HEK293T (cell line): ENCODE data around the gene PSMD5.
A peak's percentile ranks its signal among the peaks of the same experiment; 100 is the strongest.

Source experiments
- CTCF ChIA-PET: fragments of 350-600 bp; formaldehyde crosslinking; extraction: SDS; loops from one replicate; lab custom pipeline; 2021; ENCODE audit warnings: antibody characterized with exemption, inconsistent platforms; lab: Yijun Ruan, JAX
- POLR2A ChIA-PET: fragments of 350-600 bp; formaldehyde crosslinking; extraction: SDS; loops from one replicate; lab custom pipeline; 2020; ENCODE audit warnings: antibody characterized with exemption, inconsistent platforms; lab: Yijun Ruan, JAX
- DNase-seq: peaks from one replicate; pipeline ENCODE4 v3.0.0; 2012; ENCODE audit warnings: mixed read lengths; ENCODE audit errors: extremely low spot score
- ARNT ChIP-seq: fragments of 450-650 bp; IDR thresholded peaks from 2 replicates; pipeline ENCODE4 v1.6.1; 2017; ENCODE audit warnings: mild to moderate bottlenecking
- BHLHE40 ChIP-seq: fragments of 450-650 bp; IDR thresholded peaks from 2 replicates; pipeline ENCODE4 v1.6.1; 2016; ENCODE audit warnings: mild to moderate bottlenecking, moderate library complexity, borderline replicate concordance
- ELF4 ChIP-seq: fragments of 450-650 bp; IDR thresholded peaks from 2 replicates; pipeline ENCODE4 v1.6.1; 2017; ENCODE audit warnings: antibody characterized with exemption
- FOXA1 ChIP-seq: fragments of 450-650 bp; IDR thresholded peaks from 2 replicates; pipeline ENCODE4 v1.6.1; 2016; ENCODE audit warnings: mild to moderate bottlenecking
- FOXK2 ChIP-seq: fragments of 450-650 bp; IDR thresholded peaks from 2 replicates; pipeline ENCODE4 v1.6.1; 2016; ENCODE audit warnings: mild to moderate bottlenecking
- FOXM1 ChIP-seq: fragments of 450-650 bp; IDR thresholded peaks from 2 replicates; pipeline ENCODE4 v1.6.1; 2017; ENCODE audit warnings: mild to moderate bottlenecking, borderline replicate concordance
- HDGF ChIP-seq: fragments of 450-650 bp; IDR thresholded peaks from 2 replicates; pipeline ENCODE4 v1.6.1; 2017; ENCODE audit warnings: antibody characterized with exemption, borderline replicate concordance
- L3MBTL2 ChIP-seq: fragments of 450-650 bp; conservative IDR thresholded peaks from 2 replicates; pipeline ENCODE4 v1.6.1; 2016; ENCODE audit warnings: mild to moderate bottlenecking
- LEF1 ChIP-seq: fragments of 450-650 bp; IDR thresholded peaks from 2 replicates; pipeline ENCODE4 v1.6.1; 2017; ENCODE audit warnings: mild to moderate bottlenecking, borderline replicate concordance
- NFRKB ChIP-seq: fragments of 450-650 bp; IDR thresholded peaks from 2 replicates; pipeline ENCODE4 v1.6.1; 2016; ENCODE audit warnings: mild to moderate bottlenecking, moderate library complexity
- PKNOX1 ChIP-seq: fragments of 450-650 bp; IDR thresholded peaks from 2 replicates; pipeline ENCODE4 v1.6.1; 2016
- SP1 ChIP-seq: fragments of 450-650 bp; IDR thresholded peaks from 2 replicates; pipeline ENCODE4 v1.6.1; 2017
- SUZ12 ChIP-seq: fragments of 450-650 bp; IDR thresholded peaks from 2 replicates; pipeline ENCODE4 v1.6.1; 2016; ENCODE audit warnings: mild to moderate bottlenecking
- TARDBP ChIP-seq: fragments of 450-650 bp; IDR thresholded peaks from 2 replicates; pipeline ENCODE4 v1.6.1; 2016
- ZNF384 ChIP-seq: fragments of 450-650 bp; IDR thresholded peaks from 2 replicates; pipeline ENCODE4 v1.6.1; 2016

The PSMD5 gene

GRCh38 chr9:120801441-120801840, 41.3 kb downstream of the PSMD5 start:
- POLR2A ChIA-PET: interaction anchor here (1.3 kb wide), 1 partner anchor 8 kb away, joined by 6 read pairs; the partner anchor contains the start of gene FBXW2
- CTCF ChIA-PET: no interaction called here
- TF ChIP-seq PKNOX1: no peak
- no peak for TF ChIP-seq ELF4
- no peak for TF ChIP-seq HDGF
- TF ChIP-seq BHLHE40: no peak
- no peak for TF ChIP-seq FOXK2
- TF ChIP-seq LEF1: no peak
- TF ChIP-seq FOXA1: no peak
- TF ChIP-seq TARDBP: no peak
- TF ChIP-seq FOXM1: no peak
- TF ChIP-seq ZNF384: no peak

GRCh38 chr9:120792898-120793765, 49.6 kb downstream of the PSMD5 start, which contains the start of gene FBXW2:
FBXW2 (minus strand) TSS chr9:120793416; CDS start chr9:120788258, 5,158 bp downstream.
- TF ChIP-seq L3MBTL2: peak; percentile 87
- TF ChIP-seq ZNF384: no peak
- no peak for TF ChIP-seq PKNOX1
- peak; percentile 91 for TF ChIP-seq ELF4
- POLR2A ChIA-PET: interaction anchor here (0.6 to 2.6 kb wide), 31 partner anchors 9 to 409 kb away, joined by 3 to 15 read pairs (median 4); partner anchors contain the start of gene RAB14
- CTCF ChIA-PET: no interaction called here
- DNase-seq: peak; percentile 95

More at GRCh38 chr9:120801441-120801840, 41.3 kb downstream of the PSMD5 start:
- no peak for DNase-seq

- ChIA-PET CTCF (no interaction called here), POLR2A (no interaction called here)
- no peak for DNase-seq
- TF ChIP-seq L3MBTL2 (no peak), SUZ12 (no peak), PKNOX1 (no peak), TARDBP (no peak), HDGF (no peak), ELF4 (no peak), LEF1 (no peak)
Measured at GRCh38 chr9:120791161-120791560, 51.6 kb downstream of the PSMD5 start.

GRCh38 chr9:120787933-120788332, 54.8 kb downstream of the PSMD5 start:
- CTCF ChIA-PET: no interaction called here
- TF ChIP-seq SUZ12 (no peak), PKNOX1 (no peak), BHLHE40 (no peak), FOXK2 (no peak), SP1 (no peak), ARNT (no peak), NFRKB (no peak), HDGF (no peak), ZNF384 (no peak), TARDBP (no peak), L3MBTL2 (no peak), FOXA1 (no peak), LEF1 (no peak), ELF4 (no peak)

GRCh38 chr9:120783602-120784047, 59.1 kb downstream of the PSMD5 start:
- CTCF ChIA-PET: no interaction called here
- DNase-seq: no peak
- peak; percentile 52 for TF ChIP-seq PKNOX1
- no peak for TF ChIP-seq FOXM1
- POLR2A ChIA-PET: no interaction called here

More at GRCh38 chr9:120787933-120788332, 54.8 kb downstream of the PSMD5 start:
- DNase-seq: no peak
- POLR2A ChIA-PET: no interaction called here

- POLR2A ChIA-PET: no interaction called here
- CTCF ChIA-PET: no interaction called here
- TF ChIP-seq BHLHE40 (no peak), TARDBP (no peak), FOXA1 (no peak)
- no peak for DNase-seq
Measured at GRCh38 chr9:120781236-120781635, 61.5 kb downstream of the PSMD5 start.
